Adrenal gland (tissue), 5 donors: ENCODE measurements around the gene ZFR2.

Experiments used
- POLR2A ChIP-seq, 2 donors: fragments of 450-650 bp; IDR thresholded peaks; one replicate each; pipeline ENCODE4 v1.6.1; 2017; ENCODE audit warnings: antibody characterized with exemption in 2 of 2, mild to moderate bottlenecking in 2 of 2, moderate library complexity in 1 of 2
- TF ChIP-seq, protein P1 (sequence below), 6 experiments: fragments of 450-650 bp in 4 of 6; fragments of 200-600 bp in 2 of 6; sonication (generic) in 1 of 6; IDR thresholded peaks; 1 replicate in 5 of 6; 2 replicates in 1 of 6; pipeline versions ENCODE4 v1.5.1 to v1.8.0; 2016 to 2021; ENCODE audit warnings: antibody characterized with exemption in 6 of 6, mild to moderate bottlenecking in 2 of 6, moderate library complexity in 1 of 6
- donor health status: DM: no; HTN: no; CAD: no.

DNA sequence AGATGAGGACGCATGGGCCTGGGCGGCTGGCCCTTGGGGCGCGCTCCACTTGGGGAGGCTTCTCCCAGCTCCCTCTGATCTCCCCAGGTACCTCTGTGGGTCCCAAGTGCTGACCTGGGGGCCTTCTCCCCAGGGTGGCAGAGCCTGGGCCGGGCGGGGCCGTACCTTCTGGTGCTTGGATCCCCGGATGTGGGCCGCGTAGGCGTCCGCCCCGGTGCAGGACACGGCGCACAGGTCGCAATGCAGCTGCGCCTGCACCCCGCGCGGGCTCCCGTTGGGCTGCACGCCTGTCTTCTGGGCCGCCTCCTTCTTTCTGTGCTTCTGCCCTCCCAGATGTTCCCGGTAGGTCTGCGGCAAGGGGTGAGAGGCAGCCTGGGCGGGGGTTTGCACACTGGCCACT is 41.5 kb downstream of the ZFR2 start:
- TF ChIP-seq POLR2A (IDR thresholded peaks at IDR 0.05) = no peak
- TF ChIP-seq, protein P1, sequence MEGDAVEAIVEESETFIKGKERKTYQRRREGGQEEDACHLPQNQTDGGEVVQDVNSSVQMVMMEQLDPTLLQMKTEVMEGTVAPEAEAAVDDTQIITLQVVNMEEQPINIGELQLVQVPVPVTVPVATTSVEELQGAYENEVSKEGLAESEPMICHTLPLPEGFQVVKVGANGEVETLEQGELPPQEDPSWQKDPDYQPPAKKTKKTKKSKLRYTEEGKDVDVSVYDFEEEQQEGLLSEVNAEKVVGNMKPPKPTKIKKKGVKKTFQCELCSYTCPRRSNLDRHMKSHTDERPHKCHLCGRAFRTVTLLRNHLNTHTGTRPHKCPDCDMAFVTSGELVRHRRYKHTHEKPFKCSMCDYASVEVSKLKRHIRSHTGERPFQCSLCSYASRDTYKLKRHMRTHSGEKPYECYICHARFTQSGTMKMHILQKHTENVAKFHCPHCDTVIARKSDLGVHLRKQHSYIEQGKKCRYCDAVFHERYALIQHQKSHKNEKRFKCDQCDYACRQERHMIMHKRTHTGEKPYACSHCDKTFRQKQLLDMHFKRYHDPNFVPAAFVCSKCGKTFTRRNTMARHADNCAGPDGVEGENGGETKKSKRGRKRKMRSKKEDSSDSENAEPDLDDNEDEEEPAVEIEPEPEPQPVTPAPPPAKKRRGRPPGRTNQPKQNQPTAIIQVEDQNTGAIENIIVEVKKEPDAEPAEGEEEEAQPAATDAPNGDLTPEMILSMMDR (IDR thresholded peaks at IDR 0.05) = no peak
